ENCODE results near the gene KCNAB1.
A peak's percentile ranks its signal among the peaks of the same experiment; 100 is the strongest.

Gene KCNAB1

DNA sequence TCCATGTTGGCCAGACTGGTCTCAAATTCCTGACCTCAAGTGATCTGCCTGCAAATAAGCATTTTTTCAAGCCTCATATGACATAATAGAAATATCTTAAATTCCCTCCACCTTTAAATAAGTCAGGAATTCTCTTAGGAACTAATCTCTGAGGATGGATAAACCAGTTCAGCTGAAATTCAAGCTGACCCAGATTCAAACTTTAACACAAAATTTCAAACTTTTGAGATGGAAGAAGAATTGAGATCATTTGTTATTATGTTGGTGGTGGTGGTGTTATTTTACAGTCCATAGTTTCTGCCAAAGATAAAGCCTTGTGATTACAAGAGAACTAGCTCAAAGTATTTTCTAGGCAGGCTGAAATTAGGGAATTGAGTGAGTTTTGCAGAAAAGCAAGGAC, 349.1 kb downstream of the KCNAB1 start:
- no peak for DNase-seq

DNA sequence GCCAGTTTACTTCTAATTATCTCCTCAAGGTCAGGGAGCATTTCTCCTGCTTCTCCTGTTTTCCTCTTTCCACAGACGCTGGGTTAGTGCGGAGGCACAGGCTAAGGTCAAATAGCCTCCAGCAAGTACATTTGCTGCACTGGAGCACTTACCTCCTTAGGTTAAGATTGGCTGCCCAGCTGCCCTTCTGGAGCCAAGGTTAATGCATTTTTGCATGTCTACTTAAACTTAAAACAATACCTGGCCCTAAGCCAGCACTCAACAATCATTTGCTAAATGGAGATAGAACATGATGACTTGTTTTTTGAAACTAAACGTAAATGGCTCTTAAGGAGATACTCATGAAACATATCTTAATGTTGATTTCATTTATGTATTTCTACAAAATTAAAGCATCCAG, 351.1 kb downstream of the KCNAB1 start:
- no peak for DNase-seq

DNA sequence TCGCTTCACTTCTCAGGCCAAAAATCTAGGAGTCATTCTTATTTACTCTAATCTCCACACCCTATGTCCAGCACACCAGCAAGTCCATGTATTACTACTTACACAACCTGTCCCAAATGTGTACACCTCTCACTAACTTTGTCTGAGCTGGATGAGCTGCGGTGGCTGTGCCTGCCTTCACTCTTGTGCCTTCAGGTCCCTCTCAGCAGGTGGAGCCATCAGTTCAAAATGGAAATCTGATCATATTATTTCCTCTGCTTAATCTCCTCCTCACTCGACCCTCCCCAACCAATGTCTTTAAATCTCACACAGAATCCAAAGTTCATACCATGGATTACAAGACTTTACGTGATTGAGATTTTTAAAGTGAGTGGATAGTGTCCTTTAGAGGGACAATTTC, 351.8 kb downstream of the KCNAB1 start:
- DNase-seq: no peak

GRCh38 chr3:156472684-156473083, 352.3 kb downstream of the KCNAB1 start:
- DNase-seq: no peak

- no peak for DNase-seq
These were observed 353.0 kb downstream of the KCNAB1 start for GRCh38 chr3:156473341-156473740.

DNA sequence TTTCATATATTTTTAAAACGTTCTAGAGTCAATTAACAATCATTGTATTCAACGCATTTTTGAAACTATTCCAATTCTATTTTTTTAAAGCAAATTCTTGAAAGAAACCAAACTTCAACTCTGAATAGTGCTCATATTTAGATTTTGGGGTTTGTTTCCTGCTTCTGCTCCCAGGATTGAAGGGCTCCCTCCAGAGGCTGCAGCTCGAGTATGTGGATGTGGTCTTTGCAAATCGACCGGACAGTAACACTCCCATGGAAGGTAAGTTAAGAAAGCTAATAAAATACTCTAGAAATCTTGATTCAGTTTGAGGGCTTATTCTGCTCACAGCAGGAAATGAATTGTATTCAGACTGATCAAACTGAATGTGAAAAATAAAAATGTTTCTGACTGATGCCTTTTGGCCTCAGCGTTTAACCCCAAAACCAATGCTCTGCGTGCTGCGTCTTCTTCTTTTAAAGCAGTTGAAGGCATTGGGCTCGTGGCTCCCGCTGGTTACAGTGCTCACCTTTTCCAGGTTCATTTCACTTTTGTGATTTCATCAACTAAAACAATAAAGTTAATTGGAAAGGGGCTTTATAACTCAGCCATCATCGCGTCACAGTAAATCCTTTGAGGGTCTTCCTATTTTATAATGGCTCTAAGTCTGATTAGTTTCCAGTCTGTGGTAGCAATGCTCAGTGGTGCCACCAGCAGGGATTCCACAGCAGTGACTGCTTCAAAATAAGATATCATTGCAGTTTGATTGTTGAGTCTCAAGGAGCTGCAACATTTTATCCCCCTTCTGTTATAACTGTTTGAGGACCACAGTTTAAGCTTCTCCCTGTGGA, 354.4 kb downstream of the KCNAB1 start:
- no peak for DNase-seq

GRCh38 chr3:156477323-156477722, 356.9 kb downstream of the KCNAB1 start:
- no peak for DNase-seq

- DNase-seq: no peak
These were observed 358.5 kb downstream of the KCNAB1 start for GRCh38 chr3:156478891-156479290.

DNA sequence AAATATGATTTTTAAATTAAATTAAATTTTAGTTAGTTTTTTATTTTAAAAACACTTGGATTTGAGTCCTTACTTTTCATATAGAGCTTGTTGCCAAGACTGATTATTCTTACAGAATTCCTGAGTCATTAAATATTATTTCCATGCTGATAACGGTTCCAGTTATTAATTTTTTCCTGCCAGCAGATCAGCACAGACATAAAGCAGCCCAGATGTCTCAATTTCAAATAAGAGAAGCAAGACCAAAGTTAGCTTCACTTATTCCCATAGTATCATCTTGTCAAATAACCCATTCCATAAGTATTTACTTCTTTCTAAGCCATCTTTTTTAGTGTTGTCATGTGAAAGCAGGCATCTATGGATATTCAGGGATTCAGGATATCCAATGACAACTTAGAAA, 359.2 kb downstream of the KCNAB1 start:
- DNase-seq: no peak

GRCh38 chr3:156480949-156481348, 360.6 kb downstream of the KCNAB1 start:
- DNase-seq: no peak

- no peak for DNase-seq
These were observed 362.6 kb downstream of the KCNAB1 start for GRCh38 chr3:156483002-156483401.

DNA sequence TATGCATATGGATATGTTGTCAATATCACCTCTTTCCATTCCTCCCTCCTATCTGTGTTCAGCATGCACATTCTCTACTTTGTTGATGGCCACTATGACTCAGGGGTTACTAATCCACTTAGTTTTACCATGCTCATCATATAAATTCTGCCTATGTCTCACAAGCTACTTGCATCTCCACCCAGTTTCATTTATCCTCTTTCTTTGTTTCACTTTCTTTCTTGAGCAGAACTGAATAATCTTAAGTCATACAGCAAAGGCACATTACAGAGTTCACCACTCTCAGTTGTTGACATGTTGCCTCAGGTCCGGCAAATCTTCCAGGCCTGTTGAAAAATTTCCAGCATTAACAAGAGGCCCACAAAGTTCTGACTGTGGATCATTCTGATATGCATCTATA, 363.0 kb downstream of the KCNAB1 start:
- no peak for DNase-seq

DNA sequence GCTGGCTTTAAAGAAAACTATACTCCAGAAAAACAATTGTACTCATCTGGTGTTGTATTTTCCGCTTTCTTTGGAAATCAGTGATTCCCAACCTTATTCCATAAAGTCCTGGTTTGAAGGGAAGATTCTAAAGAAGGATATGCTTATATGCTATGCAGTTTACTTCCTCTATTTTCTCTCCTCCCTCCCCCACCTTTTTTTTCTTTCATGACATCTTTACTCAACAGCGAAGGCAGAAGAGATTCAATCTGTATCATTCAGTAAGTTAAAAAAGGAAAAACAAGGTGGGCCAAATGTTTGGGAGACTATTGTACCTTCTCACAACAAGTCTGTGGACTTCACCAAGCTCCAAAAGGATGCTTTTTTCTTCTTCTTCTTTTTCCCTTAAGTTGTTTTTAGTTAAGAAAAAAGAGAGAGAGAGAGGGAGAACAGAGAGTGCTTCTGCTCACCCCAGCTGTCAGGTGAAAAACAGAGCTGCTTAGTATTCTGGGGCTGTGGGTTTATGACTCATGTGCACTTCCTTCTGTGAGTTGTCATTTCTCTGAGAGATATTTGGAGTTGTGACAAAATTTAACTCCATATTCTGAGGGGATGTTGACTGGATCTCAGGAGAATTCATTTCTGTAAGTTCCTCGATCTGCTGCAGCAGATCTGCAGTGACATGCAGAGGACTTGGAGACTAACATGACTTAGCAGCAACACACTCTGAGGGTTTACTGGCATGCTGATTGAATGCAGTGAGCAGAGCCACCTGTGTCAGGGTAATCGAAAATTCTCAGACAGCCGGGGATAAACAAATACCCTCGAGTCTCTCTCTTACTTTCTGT, 363.8 kb downstream of the KCNAB1 start:
- DNase-seq: peak; percentile 50

DNA sequence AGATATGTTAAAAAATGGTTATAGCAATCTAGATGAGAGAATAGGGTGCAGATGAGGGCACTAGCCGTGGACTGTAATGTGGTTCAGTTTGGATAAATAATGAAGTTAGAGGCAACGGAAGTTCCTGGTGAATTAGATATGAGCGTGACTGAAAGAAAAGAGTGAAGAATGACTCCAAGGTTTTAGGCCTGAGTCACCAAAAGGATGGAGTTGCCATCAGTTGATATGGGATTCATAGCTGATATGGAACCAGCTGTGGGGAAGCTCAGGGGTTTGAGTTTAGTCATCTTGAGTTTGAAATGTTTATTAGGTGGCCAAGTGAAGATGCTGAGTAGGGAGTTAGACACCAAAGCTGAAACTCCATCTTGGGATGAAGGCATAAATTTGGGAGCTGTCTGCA, 368.4 kb downstream of the KCNAB1 start:
- DNase-seq: no peak

GRCh38 chr3:156489462-156489911, 369.1 kb downstream of the KCNAB1 start:
- no peak for DNase-seq

- DNase-seq: no peak
These were observed 370.8 kb downstream of the KCNAB1 start for GRCh38 chr3:156491192-156491591.

GRCh38 chr3:156492801-156493261, 372.5 kb downstream of the KCNAB1 start:
- DNase-seq: no peak

DNA sequence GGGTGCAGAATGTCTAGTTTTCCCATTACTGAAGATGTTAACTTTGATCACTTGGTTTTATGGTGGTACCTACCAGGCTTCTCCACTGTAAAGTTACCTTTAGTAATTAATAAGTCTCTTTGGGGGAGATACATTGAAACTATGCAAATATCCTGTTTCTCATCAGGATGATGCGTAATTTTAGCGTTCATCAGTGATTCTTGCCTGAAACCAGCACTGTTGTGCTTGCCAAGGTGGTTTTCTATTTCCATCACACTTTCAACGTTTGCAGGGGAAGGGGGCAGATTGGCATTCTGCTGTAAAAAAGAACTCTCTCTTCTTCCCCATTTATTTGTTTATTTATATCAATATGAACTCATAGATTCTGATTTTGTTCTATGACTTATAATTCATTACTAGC, 373.5 kb downstream of the KCNAB1 start:
- DNase-seq: no peak

DNA sequence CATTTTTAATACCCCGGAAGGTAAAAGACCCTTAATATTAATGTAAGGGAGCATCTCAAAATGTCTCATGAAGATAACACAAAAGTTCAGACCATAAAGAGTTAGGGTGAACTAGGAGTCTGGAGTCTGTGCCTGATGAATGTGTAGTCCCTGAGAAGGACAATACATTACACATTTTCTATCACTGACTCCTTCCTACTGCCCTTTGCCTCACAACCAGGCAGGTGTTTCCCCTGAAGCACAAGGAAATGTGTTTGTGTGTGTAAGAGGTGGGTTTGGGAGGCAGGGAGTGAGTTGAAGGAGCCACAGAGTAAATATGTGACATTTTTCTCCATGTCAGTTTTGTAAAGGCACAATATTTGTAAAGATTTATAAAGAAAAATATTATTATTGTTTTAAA, 375.4 kb downstream of the KCNAB1 start:
- no peak for DNase-seq

- DNase-seq: no peak
These were observed 376.9 kb downstream of the KCNAB1 start for GRCh38 chr3:156497326-156497725.

GRCh38 chr3:156498307-156498706, 377.9 kb downstream of the KCNAB1 start:
- no peak for DNase-seq

DNA sequence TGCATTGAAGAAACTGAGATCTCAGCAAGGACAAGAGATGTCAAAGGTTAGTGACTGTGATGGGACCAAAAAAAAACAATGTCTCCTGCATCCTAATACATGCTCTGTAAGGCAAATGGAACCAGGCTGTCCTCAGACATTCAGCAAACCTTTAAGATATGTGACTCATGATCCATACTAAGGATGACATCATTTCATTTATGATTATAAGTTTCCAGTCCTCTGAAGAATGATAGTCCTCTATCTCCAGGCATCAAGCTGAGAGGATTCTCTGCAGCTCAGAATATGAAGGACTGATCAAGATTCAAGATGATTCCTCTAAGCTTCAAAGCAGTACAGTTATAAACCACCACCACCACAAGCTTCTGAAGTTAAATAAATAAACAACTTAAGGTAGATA, 386.9 kb downstream of the KCNAB1 start:
- DNase-seq: no peak

- no peak for DNase-seq
These were observed 389.1 kb downstream of the KCNAB1 start for GRCh38 chr3:156509189-156510174.

Data from activated gamma-delta T cell treated with Interleukin-2 at 50 U/mL for 16 hours (primary cell).